ENCODE results near the gene PTPRN2.
"Not testable (repeated sequence)": the region's sequence is repeated elsewhere in the genome, so short reads cannot be mapped to it uniquely, and the experiment has no call there.

Gene PTPRN2

GRCh38 chr7:158376146-158376838, 211.3 kb downstream of the PTPRN2 start:
- DNase-seq = not testable (repeated sequence)

- DNase-seq = no peak
Measured at GRCh38 chr7:158375034-158375433, 212.6 kb downstream of the PTPRN2 start.

- DNase-seq = no peak
Measured at GRCh38 chr7:158374586-158374985, 213.0 kb downstream of the PTPRN2 start.

- DNase-seq = no peak
Measured at GRCh38 chr7:158374146-158374545, 213.5 kb downstream of the PTPRN2 start.

GRCh38 chr7:158373476-158374133, 214.0 kb downstream of the PTPRN2 start:
- DNase-seq = no peak

GRCh38 chr7:158372400-158373342, 215.0 kb downstream of the PTPRN2 start:
- no peak for DNase-seq

- no peak for DNase-seq
Measured at GRCh38 chr7:158371856-158372255, 215.8 kb downstream of the PTPRN2 start.

- DNase-seq = no peak
Measured at GRCh38 chr7:158369866-158370265, 217.8 kb downstream of the PTPRN2 start.

GRCh38 chr7:158369290-158369689, 218.3 kb downstream of the PTPRN2 start:
- DNase-seq = no peak

GRCh38 chr7:158368449-158368848, 219.2 kb downstream of the PTPRN2 start:
- no peak for DNase-seq

- no peak for DNase-seq
Measured at GRCh38 chr7:158367634-158367982, 220.0 kb downstream of the PTPRN2 start.

- DNase-seq = no peak
Measured at GRCh38 chr7:158366916-158367633, 220.5 kb downstream of the PTPRN2 start.

- DNase-seq = no peak
Measured at GRCh38 chr7:158366346-158366745, 221.3 kb downstream of the PTPRN2 start.

GRCh38 chr7:158365267-158365666, 222.4 kb downstream of the PTPRN2 start:
- no peak for DNase-seq

GRCh38 chr7:158364451-158364850, 223.2 kb downstream of the PTPRN2 start:
- no peak for DNase-seq

- DNase-seq = no peak
Measured at GRCh38 chr7:158362912-158363905, 224.4 kb downstream of the PTPRN2 start.

GRCh38 chr7:158362001-158362400, 225.6 kb downstream of the PTPRN2 start:
- DNase-seq = no peak

GRCh38 chr7:158361326-158361946, 226.2 kb downstream of the PTPRN2 start:
- DNase-seq = no peak

- DNase-seq = no peak
Measured at GRCh38 chr7:158358926-158359645, 228.5 kb downstream of the PTPRN2 start.
